Colon (tissue), 2 donors: ENCODE measurements around the gene LIN28A.
"Not testable (repeated sequence)": the region's sequence is repeated elsewhere in the genome, so short reads cannot be mapped to it uniquely, and the experiment has no call there.

ENCODE experiments used
- FAIRE-seq: peaks from 2 replicates; lab custom pipeline; 2012; peaks lifted over from hg19 to GRCh38; lab: Jason Lieb, UNC
- donor health status: control.
- donor health status: control.

The LIN28A gene, protein sequence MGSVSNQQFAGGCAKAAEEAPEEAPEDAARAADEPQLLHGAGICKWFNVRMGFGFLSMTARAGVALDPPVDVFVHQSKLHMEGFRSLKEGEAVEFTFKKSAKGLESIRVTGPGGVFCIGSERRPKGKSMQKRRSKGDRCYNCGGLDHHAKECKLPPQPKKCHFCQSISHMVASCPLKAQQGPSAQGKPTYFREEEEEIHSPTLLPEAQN

DNA sequence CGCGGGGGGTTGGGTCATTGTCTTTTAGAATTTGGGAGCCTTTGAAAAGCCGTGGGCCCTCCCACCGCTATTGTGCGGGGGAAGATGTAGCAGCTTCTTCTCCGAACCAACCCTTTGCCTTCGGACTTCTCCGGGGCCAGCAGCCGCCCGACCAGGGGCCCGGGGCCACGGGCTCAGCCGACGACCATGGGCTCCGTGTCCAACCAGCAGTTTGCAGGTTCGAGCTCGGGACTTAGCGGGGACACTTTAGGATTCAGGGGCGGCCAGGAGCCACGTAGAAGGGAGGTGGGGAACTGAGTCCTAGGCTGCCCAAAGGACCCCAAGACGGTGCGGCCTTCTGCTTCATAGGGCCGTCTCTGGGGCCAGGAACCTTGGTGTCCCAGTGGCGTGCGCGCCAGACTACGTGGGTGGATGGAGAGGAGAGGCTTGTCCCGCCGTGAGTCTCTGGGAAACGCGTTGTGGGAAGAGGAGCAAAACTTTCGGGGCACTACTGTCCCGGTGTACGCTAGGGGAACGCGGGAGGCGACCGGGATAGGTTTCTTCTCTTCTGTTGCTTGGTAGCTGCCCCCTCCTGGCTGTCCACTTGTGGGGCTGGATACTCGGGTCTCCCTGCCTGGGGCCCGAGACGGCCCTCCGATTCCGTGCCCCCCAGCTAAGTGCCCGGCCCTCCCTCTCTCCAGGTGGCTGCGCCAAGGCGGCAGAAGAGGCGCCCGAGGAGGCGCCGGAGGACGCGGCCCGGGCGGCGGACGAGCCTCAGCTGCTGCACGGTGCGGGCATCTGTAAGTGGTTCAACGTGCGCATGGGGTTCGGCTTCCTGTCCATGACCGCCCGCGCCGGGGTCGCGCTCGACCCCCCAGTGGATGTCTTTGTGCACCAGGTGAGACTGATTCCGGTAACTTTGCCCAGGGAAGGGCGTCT, at the start of gene LIN28A:
LIN28A (plus strand) TSS at position 112 of the 918 bp plus-strand sequence; CDS start at position 187, 75 bp downstream.
- no peak for FAIRE-seq

DNA sequence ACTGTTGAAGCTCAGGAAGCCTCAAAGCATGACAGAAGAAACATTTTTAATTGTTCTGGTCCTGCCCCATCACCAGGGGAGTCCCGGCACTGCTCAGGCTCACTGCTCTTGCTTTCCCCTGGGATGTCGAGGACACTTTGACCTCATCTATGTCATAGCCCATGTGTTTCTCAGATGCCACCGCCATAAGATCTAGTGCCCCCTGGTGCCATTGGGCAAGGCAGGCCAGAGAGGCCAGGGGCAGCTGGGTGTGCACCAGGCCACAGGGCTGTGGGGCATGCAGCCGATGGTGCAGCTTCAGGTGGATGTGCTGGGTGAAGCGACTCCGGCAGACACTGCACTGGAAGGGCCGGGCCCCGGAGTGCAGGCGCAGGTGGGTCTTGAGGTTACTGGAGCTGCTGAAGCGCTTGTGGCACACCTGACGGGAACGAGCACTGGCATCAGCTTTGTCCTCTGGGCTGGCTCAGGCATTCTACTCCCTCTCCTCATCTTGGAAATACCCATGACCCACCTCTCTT, 49.0 kb upstream of the LIN28A start:
- no peak for FAIRE-seq

DNA sequence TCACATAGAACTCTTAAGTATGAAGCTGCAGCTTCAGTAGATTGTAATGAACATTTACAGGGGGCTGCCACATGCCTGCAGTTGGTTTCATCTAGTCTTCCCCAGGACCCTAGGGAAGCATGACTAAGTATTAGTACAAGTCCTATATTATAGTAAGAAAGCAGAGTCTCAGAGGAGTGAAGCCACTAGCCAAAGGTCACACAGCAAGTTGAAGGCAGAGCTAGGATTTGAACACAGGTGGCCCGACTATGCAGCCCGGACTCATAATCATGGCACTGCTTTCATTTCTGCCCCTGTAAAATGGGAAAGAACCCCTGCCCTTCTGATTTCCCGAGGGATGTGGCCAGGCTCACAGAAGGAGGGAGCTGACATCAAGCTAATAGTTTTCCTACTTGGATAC, 48.3 kb upstream of the LIN28A start:
- FAIRE-seq = no peak

DNA sequence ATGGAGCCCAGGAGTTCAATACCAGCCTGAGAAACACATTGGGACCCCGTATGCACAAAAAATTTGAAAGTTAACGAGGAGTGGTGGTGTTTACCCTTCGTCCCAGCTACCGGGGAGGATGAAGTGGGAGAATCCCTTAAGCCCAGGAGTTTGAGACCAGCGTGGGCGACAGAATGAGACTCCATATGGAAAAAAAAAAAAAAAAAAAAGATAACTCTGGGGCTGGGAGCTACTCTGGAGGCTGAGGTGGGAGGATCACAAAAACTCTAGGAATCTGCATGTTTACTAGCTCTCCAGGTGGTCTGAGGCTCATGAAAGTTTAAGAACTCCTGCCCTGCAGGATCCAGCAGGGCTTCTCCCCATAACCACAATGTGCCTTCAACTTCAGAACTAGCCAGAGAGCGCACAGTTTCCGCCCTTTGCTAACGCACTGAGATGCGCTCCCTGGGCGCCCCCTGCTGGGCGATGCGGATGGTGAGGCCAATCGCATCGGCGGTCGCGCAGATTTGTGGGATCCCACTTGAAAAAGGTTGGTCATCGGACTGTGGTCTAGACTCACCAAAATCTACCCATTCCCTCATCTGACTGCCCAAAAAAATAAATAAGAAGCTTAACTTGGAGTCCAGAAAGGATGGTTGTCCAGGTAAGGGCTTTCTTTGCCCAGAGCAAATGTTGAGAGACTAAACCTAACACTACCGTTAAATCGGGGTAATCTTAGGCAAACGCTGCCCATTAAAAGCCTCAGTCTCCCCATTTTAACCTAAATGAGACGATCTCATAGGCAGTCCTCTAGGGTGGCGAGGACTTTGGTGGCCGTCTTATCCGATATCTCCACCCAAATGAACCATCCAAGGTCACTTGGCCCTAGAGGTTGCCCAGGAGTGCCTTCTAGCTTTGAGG, 46.8 kb upstream of the LIN28A start:
- no peak for FAIRE-seq

DNA sequence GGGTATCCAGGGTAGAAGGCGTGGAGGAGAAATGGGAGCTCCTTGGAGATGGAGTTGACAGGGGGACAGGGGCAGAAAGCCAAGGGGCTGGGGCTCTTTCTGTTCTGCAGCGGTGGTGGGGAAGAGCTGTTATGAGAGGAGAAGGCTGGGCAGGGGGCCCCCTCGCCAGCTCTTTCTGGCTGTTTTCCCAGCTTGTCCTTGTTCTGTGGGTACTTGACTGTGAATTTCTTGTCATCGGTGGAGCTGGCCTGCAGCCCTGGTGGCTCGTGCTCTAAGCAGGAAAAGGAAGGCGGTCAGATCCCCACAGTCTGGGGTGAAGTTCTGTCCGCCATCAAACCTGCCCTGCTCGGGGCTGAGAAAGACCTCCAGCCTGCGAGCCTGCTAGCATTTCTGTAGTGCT, 45.7 kb upstream of the LIN28A start:
- FAIRE-seq = no peak

DNA sequence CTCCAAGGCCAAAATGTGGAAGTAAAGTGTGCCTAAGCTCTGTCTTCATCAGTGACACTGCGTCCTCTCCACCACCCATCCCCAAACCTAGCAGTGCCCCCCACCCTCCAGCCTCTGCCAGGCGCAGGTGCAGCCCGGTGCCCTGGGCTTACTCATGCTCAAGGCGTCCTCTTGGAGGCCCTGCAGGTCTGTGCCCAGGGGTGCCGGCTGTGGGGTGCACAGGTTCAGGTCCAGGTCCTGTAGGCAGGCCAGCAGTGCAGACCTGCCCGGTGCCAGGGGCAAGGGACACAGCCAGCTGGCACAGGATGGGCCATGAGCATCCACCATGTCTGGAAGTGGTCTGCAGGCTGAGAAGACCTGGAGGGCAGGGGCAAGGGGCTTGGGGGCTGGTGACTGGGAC, 43.2 kb upstream of the LIN28A start:
- FAIRE-seq = no peak

DNA sequence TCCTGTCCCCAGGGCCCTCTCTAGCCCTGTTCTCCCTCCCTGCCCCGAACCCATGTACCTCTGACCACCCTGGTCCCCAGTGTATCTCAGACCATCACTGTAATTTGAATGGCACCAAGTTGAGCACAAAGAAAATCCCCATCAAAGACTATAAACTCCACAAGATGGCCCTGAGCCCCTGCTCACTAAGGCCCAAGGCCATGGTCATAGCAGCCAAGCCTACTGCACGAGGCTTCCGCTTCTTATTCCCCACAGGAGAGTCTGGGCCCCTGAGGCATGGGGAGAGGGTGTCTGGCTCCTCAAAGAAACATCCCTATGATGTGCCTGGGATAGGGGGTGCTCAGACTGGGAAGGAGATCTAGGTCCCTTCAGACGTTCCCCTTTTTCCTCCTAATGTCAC, 42.6 kb upstream of the LIN28A start:
- no peak for FAIRE-seq

DNA sequence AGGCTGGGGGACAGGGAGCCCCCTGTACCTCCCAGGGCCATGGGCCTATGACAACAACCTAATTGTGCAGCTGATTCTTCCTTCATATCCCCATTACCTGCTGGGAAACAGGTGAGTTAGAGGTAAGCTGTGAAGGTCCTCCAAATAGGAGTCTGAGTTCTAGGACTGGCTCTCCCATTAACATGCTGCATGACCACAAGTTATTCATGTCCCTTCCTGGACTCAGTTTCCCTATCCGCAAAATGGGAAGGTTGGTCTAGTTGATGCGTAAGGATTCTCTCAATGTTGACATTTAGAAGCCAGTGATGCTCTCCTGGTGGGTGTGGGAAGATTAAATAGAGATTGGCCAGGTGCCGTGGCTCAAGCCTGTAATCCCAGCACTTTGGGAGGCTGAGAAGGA, 42.1 kb upstream of the LIN28A start:
- FAIRE-seq = no peak

DNA sequence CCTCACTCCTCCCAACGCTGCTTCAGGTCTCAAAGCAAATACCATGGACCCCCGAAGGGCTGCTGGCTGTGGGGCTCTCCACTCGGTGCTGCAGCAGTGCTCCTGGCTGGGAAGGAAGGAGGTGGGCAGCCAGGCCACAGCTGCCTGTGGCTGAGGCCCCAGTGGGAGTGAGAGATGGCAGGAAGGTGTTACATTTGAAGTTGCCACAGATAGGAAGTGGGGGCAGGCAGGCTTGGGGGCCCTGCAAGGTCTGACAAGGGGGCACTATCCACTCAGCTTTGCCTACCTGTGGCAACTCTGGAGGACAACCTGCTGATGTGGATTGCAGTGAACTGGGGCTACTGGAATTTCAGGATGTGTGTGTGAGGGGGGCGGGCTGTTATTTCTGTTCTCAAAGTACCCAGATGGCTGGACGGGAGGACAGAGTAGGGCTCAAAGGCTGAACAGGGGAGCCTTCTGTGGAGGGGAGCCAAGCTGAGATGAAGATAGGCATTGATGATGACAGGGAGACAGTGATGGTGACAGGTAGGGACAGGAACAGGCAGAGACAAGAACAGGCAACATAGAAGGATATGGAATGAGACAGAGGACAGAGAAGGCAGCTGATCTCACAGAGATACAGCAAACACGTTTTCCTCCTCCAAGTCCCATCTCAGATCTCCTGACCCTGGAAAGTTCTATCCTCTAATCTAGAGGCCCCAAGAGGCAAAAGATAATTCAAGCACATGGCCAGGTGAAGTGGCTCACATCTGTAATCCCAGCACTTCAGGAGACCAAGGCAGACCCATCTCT, 39.8 kb upstream of the LIN28A start:
- FAIRE-seq = no peak

DNA sequence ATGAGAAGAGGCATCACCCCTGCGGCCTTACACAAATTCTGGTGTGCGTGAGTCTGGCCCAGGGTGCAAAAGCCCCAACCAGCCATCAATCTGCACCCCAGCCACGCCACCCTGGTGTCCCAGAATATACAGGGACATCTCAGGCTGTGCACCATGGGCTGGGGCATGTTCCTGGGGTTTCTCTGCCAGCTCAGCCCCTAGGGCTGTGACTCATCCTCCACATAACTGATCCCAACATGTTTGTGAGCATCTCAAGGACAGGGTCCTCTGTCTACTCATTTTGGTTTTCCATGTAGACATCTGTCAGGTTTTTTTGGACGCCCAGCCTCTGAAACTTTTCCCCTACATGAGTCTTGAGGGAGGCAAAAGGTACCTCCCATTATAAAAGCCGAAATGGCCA, 38.6 kb upstream of the LIN28A start:
- FAIRE-seq = no peak

DNA sequence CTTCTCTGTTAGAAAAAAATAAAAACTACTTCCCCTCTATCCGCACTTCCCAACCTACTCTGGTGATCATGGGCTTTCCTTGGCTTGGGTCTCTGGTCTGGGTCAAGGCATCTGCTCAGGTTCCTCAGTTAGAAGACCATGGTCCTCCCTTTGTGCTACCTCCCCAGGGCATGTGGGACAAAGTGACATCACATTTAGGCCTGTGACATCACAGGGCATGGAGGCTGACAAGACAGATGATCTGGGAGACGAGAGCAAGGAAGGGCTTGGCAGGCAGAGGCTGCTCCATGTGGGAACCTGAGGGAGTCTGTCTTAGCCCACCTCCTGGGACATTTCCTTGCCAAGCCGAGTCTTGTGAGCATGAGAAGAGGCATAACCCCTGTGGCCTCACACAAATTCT, 38.0 kb upstream of the LIN28A start, which contains the start of gene ZNF683:
ZNF683 (minus strand) TSS at position 140 of the 400 bp plus-strand sequence. CDS start 4,179 bp downstream, outside the sequence.
- not testable (repeated sequence) for FAIRE-seq

DNA sequence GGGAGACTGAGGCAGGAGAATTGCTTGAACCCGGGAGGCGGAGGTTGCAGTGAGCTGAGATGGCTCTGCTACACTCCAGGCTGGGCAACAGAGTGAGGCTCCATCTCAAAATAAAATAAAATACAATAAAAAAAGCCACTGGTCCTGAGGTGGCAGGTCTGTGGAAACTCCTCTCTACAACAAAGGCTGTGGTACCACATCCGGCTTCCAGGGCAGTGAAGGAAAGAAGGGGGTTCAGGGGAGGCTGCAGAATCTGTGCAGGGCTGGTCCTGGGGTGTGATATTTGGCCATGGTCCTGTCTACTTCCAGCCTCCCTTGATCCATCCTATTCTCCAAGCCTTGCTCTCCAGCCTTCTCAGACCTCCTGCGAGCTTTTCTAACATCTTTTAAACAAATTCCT, 37.3 kb upstream of the LIN28A start:
- no peak for FAIRE-seq

DNA sequence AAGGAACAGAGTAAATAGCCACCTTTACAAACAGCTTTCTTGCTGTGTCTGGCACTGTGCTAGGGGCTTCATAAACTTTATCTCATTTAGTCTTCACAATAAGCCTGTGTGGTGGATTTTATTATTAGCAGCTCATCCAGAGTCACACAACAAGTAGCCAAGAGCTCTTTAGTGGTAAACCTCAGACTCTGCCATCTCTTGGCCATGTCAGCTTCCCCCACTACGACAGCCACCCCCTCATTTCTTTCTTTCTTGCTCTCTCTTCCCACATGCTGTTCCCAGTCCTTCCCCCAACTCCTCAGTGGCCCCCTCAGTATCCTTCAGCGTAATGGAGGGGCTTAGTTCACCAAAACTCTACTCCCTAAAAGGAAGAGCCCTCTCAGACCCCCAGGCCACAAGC, 36.8 kb upstream of the LIN28A start:
- FAIRE-seq = no peak

DNA sequence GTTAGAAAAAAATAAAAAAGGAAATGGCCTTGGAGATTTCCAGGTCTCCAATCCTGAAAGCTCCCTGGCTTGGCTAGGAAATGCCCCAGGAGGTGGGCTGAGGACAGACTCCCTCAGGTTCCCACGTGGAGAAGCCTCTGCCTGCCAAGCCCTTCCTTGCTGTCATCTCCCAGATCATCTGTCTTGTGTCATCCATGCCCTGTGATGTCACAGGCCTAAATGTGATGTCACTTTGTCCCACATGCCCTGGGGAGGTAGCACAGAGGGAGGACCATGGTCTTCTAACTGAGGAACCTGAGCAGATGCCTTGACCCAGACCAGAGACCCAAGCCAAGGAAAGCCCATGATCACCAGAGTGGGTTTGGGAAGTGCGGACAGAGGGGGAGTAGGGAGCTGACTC, 36.3 kb upstream of the LIN28A start:
- FAIRE-seq = not testable (repeated sequence)

DNA sequence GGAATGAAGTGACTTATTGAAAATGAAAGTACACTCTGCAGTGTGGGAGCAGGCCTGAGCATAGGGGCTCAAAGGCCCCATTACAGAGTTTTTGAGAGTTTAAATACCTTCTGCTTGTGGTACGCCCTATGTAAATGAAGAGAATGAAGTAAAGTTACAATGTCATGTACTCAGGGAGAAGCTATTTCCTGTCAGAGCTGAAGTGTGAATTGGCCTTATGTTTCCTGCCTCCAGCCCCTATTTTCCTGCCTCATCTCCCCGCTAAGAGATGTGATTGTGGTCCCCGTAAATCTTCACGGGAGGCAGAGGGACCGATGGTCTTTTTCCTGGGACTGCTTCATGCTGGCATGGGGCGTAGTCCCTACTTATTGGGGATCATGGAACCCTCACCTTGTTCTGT, 35.5 kb upstream of the LIN28A start:
- no peak for FAIRE-seq

DNA sequence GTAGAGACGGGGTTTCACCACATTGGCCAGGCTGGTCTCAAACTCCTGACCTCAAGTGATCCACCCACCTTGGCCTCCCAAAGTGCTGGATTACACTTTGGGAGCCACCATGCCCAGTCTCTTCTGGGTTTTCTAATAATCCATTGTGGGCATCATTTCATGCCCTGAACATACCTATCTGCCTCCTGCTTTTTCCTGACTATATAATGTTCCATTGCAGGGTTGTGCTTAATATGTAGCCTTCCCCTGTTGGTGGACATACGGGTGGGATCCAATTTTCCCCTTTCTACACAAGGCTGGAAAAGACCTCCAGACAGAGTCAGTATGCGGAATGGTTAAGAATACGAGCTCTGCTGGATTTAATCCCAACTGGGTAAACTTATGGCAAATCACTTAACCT, 34.6 kb upstream of the LIN28A start:
- FAIRE-seq = no peak

DNA sequence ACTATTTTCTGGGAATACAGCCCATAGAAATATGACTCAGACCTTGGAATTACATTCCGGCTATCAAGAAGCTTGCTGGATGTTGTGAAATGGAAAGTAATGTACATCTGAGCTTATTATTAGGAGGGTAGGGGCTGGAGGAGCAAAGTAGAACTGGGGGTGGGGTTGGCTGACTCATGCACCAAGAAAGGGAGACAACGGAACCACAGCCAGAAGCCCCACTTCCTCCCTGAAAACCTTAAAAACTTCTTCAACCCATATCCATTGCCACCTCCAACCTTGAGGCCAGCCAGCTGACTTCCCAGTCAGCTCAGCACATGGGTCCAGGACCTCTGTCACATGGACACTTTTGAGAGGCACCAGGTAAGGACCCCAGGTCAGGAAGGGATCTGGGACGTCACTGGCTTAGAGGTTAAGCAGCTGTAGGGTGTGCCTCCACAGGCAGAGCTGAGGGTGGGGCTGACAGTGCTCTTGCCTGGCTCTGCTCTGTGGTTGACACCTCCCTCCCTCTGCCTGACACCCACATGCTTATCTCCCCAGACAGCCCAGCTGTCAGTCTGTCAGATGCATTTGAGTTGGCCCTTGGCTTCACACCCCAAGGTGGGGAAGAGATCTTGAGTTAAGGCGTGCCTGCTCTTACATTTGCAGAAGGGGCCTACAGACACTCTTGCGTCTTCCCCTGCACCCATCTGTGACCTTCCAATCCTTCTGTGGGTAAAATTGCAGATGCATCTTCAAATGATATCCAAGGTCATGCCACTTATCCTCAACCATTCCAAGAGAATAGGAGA, 32.3 kb upstream of the LIN28A start:
- no peak for FAIRE-seq

DNA sequence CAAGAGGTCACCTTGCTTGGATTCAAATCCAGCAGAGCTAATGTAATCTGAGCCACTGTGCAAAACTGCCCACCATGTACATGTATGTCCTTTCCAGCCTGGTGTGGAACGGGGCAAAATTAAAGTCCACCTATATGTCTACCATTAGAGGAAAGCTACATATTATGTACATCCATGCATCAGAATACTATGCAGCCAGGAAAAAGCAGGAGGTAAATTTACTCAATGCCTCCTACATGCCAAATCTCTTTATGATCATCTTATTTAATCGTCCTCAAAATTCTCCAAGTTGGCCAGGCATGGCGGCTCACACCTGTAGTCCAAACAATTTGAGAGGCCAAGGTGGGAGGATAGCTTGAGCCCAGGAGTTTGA, 31.8 kb upstream of the LIN28A start:
- no peak for FAIRE-seq

DNA sequence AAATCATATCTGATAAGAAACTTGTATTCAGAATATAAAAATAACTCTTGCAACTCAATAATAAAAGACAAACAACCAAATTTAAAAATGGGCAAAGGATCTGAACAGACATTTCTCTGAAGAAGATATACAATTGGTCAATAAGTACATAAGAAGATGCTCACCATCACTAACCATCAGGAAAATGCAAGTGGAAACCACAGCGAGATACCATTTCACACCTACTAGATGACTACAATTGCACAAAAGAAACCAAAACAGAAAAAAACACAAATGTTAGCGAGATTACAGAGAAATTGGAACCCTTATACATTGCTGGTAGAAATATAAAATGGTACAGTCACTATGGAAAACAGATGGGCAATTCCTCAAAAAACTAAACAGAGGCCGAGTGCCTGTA, 26.5 kb upstream of the LIN28A start:
- FAIRE-seq = no peak

DNA sequence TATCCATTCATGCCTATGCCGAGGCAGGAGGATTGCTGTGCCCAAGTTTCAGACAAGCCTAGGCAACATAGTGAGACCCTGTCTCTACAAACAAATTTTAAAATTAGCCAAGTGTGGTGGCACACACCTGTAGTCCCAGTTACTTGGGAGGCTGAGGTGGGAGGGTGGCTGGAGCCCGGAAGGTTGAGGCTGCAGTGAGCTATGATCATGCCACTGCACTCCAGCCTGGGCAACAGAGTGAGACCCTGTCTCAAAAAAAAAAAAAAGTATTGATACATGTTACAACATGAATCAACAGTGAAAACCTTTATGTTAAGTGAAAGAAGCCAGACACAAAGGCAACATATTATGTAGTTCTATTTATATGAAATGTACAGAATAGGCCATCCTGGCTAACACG, 25.6 kb upstream of the LIN28A start:
- FAIRE-seq = not testable (repeated sequence)

DNA sequence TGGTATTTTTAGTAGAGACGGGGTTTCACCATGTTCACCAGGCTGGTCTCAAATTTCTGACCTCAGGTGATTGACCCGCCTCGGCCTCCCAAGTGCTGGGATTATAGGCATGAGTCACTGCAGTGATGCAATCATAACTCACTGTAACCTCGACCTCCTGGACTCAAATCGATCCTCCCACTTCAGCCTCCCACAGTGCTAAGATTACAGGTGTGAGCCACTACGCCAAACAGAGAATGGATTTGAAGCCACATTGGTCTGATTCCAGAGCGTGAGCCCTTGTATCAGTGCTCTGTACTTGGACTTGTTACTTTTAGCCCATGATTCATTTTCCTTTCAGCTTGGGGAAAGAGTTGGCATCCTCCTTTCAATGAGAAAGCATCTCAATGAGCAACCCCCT, 23.2 kb upstream of the LIN28A start:
- no peak for FAIRE-seq
